HG03558 (cell line): ENCODE measurements around the gene ZNF276.
A peak's percentile ranks its signal among the peaks of the same experiment; 100 is the strongest.
"Not testable (repeated sequence)": the region's sequence is repeated elsewhere in the genome, so short reads cannot be mapped to it uniquely, and the experiment has no call there.

Experiments
- ATAC-seq: cut with Tn5 transposase; IDR thresholded peaks from one replicate; pipeline ENCODE4 v1.9.1; 2021; ENCODE audit warnings: moderate number of reproducible peaks; ENCODE audit not compliant: unreplicated experiment; ENCODE audit errors: extremely low read depth

ZNF276 gene

GRCh38 chr16:89720813-89721545 is at the start of gene ZNF276, which contains the start of gene VPS9D1:
TSS of gene ZNF276 (plus strand) at chr16:89721537. CDS start at chr16:89721641, 104 bp downstream.
TSS of gene VPS9D1 (minus strand) at chr16:89720898. CDS start at chr16:89720861, 37 bp downstream.
- ATAC-seq = no peak

GRCh38 chr16:89671565-89671964 is 49.8 kb upstream of the ZNF276 start:
- not testable (repeated sequence) for ATAC-seq

- no peak for ATAC-seq
Observed at GRCh38 chr16:89672177-89672941, 49.0 kb upstream of the ZNF276 start.

GRCh38 chr16:89678258-89678657 is 43.1 kb upstream of the ZNF276 start:
- ATAC-seq = no peak

GRCh38 chr16:89685916-89686315 is 35.4 kb upstream of the ZNF276 start:
- no peak for ATAC-seq

- ATAC-seq = peak; percentile 45
Observed at GRCh38 chr16:89686520-89687091, 34.7 kb upstream of the ZNF276 start, which contains the start of gene CDK10. TSS of gene CDK10 (plus strand) at chr16:89686689. CDS start at chr16:89686711, 22 bp downstream.

- no peak for ATAC-seq
Observed at GRCh38 chr16:89687092-89687940, 34.0 kb upstream of the ZNF276 start.

GRCh38 chr16:89688395-89688794 is 32.9 kb upstream of the ZNF276 start:
- ATAC-seq = no peak

GRCh38 chr16:89689142-89689541 is 32.2 kb upstream of the ZNF276 start:
- no peak for ATAC-seq

- not testable (repeated sequence) for ATAC-seq
Observed at GRCh38 chr16:89689621-89690020, 31.7 kb upstream of the ZNF276 start.

- ATAC-seq = no peak
Observed at GRCh38 chr16:89690392-89690901, 30.9 kb upstream of the ZNF276 start.

GRCh38 chr16:89691231-89691985 is 29.9 kb upstream of the ZNF276 start:
- ATAC-seq = no peak

- no peak for ATAC-seq
Observed at GRCh38 chr16:89691986-89692569, 29.3 kb upstream of the ZNF276 start.

- ATAC-seq = no peak
Observed at GRCh38 chr16:89693289-89693731, 28.0 kb upstream of the ZNF276 start.

GRCh38 chr16:89693931-89694783 is 27.2 kb upstream of the ZNF276 start:
- ATAC-seq = no peak

GRCh38 chr16:89694784-89695085 is 26.6 kb upstream of the ZNF276 start:
- ATAC-seq = not testable (repeated sequence)

- ATAC-seq = no peak
Observed at GRCh38 chr16:89695086-89695874, 26.1 kb upstream of the ZNF276 start.
